Keratinocyte (primary cell): Measurements from ENCODE around the gene PADI4. TPM values are rescaled to one million over a fixed set of nuclear protein-coding genes. Genes with fewer than 3 reads are reported as not detected.
"Not testable (repeated sequence)": the region's sequence is repeated elsewhere in the genome, so short reads cannot be mapped to it uniquely, and the experiment has no call there.

Experiments used
- DNase-seq: peaks from one replicate; pipeline ENCODE4 v3.0.0-alpha.2; 2011; ENCODE audit warnings: low read depth, missing footprints, low spot score
- FAIRE-seq: peaks from 2 replicates; lab custom pipeline; 2011; peaks lifted over from hg19 to GRCh38; lab: Jason Lieb, UNC
- H2AFZ ChIP-seq: 2 replicates; pipeline ENCODE4 v1.6.0; 2012; ENCODE audit warnings: low read length, control low read depth, inconsistent platforms; ENCODE audit not compliant: control insufficient read depth
- H3K27ac ChIP-seq: 2 replicates; pipeline ENCODE4 v1.5.1; 2011; ENCODE audit warnings: low read length; ENCODE audit not compliant: control insufficient read depth, insufficient read depth
- H3K27me3 ChIP-seq: 3 replicates; pipeline ENCODE4 v1.6.0; 2011; ENCODE audit warnings: low read length; ENCODE audit not compliant: control insufficient read depth, insufficient read depth; ENCODE audit errors: extremely low read depth
- H3K36me3 ChIP-seq, 2 experiments: 2 replicates in 1 of 2; 3 replicates in 1 of 2; pipeline ENCODE4 v1.5.1; 2011; ENCODE audit warnings: low read length in 2 of 2, mild to moderate bottlenecking in 1 of 2; ENCODE audit not compliant: control insufficient read depth in 2 of 2, insufficient read depth in 2 of 2; ENCODE audit errors: extremely low read depth in 1 of 2
- H3K4me1 ChIP-seq: 3 replicates; pipeline ENCODE4 v1.5.1; 2011; ENCODE audit warnings: low read length; ENCODE audit not compliant: control insufficient read depth, insufficient read depth; ENCODE audit errors: extremely low read depth
- H3K4me2 ChIP-seq: 3 replicates; pipeline ENCODE4 v1.6.0; 2011; ENCODE audit warnings: low read depth, low read length; ENCODE audit not compliant: control insufficient read depth, insufficient read depth; ENCODE audit errors: extremely low read depth
- H3K4me3 ChIP-seq, 3 experiments: fragments of 200-600 bp in 1 of 3; sonication (generic) in 1 of 3; 2 replicates in 2 of 3; 3 replicates in 1 of 3; pipeline ENCODE4 v1.5.1; 2011 to 2016; ENCODE audit warnings: low read length in 3 of 3, mild to moderate bottlenecking in 3 of 3, control low read depth in 2 of 3, inconsistent platforms in 1 of 3, low read depth in 1 of 3, mixed read lengths in 1 of 3, mixed run types in 1 of 3, moderate library complexity in 1 of 3; ENCODE audit not compliant: control insufficient read depth in 2 of 3, insufficient read depth in 2 of 3; ENCODE audit errors: extremely low read depth in 1 of 3
- H3K79me2 ChIP-seq: 2 replicates; pipeline ENCODE4 v1.6.0; 2012; ENCODE audit warnings: low read length; ENCODE audit not compliant: control insufficient read depth, insufficient read depth
- H3K9ac ChIP-seq: 3 replicates; pipeline ENCODE4 v1.6.0; 2011; ENCODE audit warnings: low read length; ENCODE audit not compliant: control insufficient read depth, insufficient read depth; ENCODE audit errors: extremely low read depth
- H3K9me1 ChIP-seq: 3 replicates; pipeline ENCODE4 v1.6.0; 2011; ENCODE audit warnings: low read length; ENCODE audit not compliant: control insufficient read depth, insufficient read depth; ENCODE audit errors: extremely low read depth
- H3K9me3 ChIP-seq: 2 replicates; pipeline ENCODE4 v1.5.1; 2012; ENCODE audit warnings: low read depth, low read length; ENCODE audit not compliant: control insufficient read depth
- H4K20me1 ChIP-seq: 3 replicates; pipeline ENCODE4 v1.6.0; 2011; ENCODE audit warnings: low read length; ENCODE audit not compliant: control insufficient read depth, insufficient read depth; ENCODE audit errors: extremely low read depth
- CTCF ChIP-seq, 3 experiments: IDR thresholded peaks in 1 of 3; conservative IDR thresholded peaks in 1 of 3; optimal IDR thresholded peaks in 1 of 3; 2 replicates in 2 of 3; 3 replicates in 1 of 3; pipeline versions ENCODE3 to v1.5.1; 2011; ENCODE audit warnings: low read length in 3 of 3, mild to moderate bottlenecking in 3 of 3, moderate library complexity in 2 of 3, control low read depth in 1 of 3, inconsistent platforms in 1 of 3; ENCODE audit not compliant: insufficient read depth in 2 of 3; ENCODE audit errors: extremely low read depth in 1 of 3
- EZH2 ChIP-seq: IDR thresholded peaks from one replicate; pipeline ENCODE4 v1.6.1; 2012; ENCODE audit warnings: inconsistent platforms, mild to moderate bottlenecking, low read length, moderate library complexity
- dilution Hi-C: fragments of 300-500 bp; cut with MboI; formaldehyde crosslinking; loops from one replicate; pipeline ENCODE4 v1.7.0; 2020; ENCODE audit warnings: low sequenced_read_pairs; ENCODE audit not compliant: extremely low pct_ligation_motif_present
- polyA plus RNA-seq, 5 experiments: library from polyadenylated mRNA; depleted of rRNA in 3 of 5; stranded (reverse) in 3 of 5; stranded (forward) in 1 of 5; unstranded in 1 of 5; fragments of >200 nt; gene quantifications; 1 replicate in 1 of 5; 2 replicates in 3 of 5; 3 replicates in 1 of 5; pipeline versions ENCODE4 v1.2.1 to v1.2.3, GENCODE V29; 2011 to 2012; ENCODE audit warnings: missing spikeins in 2 of 5, low read depth in 1 of 5, low replicate concordance in 1 of 5

Gene PADI4
- polyA plus RNA-seq, 1 donor (not counting 4 experiments of a cell fraction or from before 2014, with no cell fraction given), result 0.03 TPM

GRCh38 chr1:17404820-17405219 is 96.8 kb downstream of the PADI4 start:
- Histone ChIP-seq H4K20me1 (no peaks in the 10 kb centered on the region), H3K27ac (no peak overlapping the region), H3K9me1 (no peaks in the 10 kb centered on the region), H3K9me3 (no peaks in the 10 kb centered on the region), H2AFZ (no peak overlapping the region), H3K4me2 (no peak overlapping the region), H3K4me1 (peaks cover 11% of the 10 kb centered on the region), H3K27me3 (no peaks in the 10 kb centered on the region), H3K79me2 (no peaks in the 10 kb centered on the region), H3K9ac (no peak overlapping the region), H3K36me3 (peaks cover 18 to 21% of the 10 kb centered on the region in 2 experiments), H3K4me3 (no peak overlapping the region)
- TF ChIP-seq EZH2 (no peak), CTCF (optimal IDR thresholded peaks at IDR 0.05 in 1 of 3, IDR thresholded peaks at IDR 0.05 in 1 of 3, conservative IDR thresholded peaks at IDR 0.05 in 1 of 3; ENCODE audit: extremely low read depth in 1 of 3, insufficient read depth in 2 of 3, low read length in 3 of 3) (no peak)
- FAIRE-seq (no peak), DNase-seq (no peak)
- dilution Hi-C loops, result no loop called here

GRCh38 chr1:17405898-17406759 is 98.1 kb downstream of the PADI4 start:
- peaks cover 11% of the 10 kb centered on the region for H3K4me1 ChIP-seq
- H3K9me3 ChIP-seq, result no peaks in the 10 kb centered on the region
- TF ChIP-seq CTCF (optimal IDR thresholded peaks at IDR 0.05 in 1 of 3, IDR thresholded peaks at IDR 0.05 in 1 of 3, conservative IDR thresholded peaks at IDR 0.05 in 1 of 3; ENCODE audit: extremely low read depth in 1 of 3, insufficient read depth in 2 of 3, low read length in 3 of 3) (peak; percentile 78 to 95 (median 87)), EZH2 (no peak)
- H3K36me3 ChIP-seq, result peaks cover 30 to 31% of the 10 kb centered on the region in 2 experiments
- FAIRE-seq (peak; percentile 78), DNase-seq (no peak)
- H3K27me3 ChIP-seq, result no peaks in the 10 kb centered on the region
- no peaks in the 10 kb centered on the region for H3K9me1 ChIP-seq
- H3K4me3 ChIP-seq, result no peak overlapping the region
- no peak overlapping the region for H3K4me2 ChIP-seq
- dilution Hi-C loops, result no loop called here
- no peak overlapping the region for H2AFZ ChIP-seq
- H3K9ac ChIP-seq, result no peak overlapping the region
- no peaks in the 10 kb centered on the region for H3K79me2 ChIP-seq
- no peaks in the 10 kb centered on the region for H4K20me1 ChIP-seq
- no peak overlapping the region for H3K27ac ChIP-seq

- FAIRE-seq, H3K9me1 ChIP-seq, dilution Hi-C loops, H3K9ac ChIP-seq, H3K4me3 ChIP-seq, H2AFZ ChIP-seq, H3K4me2 ChIP-seq, H3K79me2 ChIP-seq, H4K20me1 ChIP-seq, H3K27me3 ChIP-seq, H3K27ac ChIP-seq, H3K9me3 ChIP-seq, DNase-seq: not testable (repeated sequence)
- H3K4me1 ChIP-seq, result peaks cover 11% of the 10 kb centered on the region
- peaks cover 32 to 34% of the 10 kb centered on the region in 2 experiments for H3K36me3 ChIP-seq
Measured at GRCh38 chr1:17406760-17407475, 98.9 kb downstream of the PADI4 start.
